GM21526 (cell line): Measurements from ENCODE around the gene LHFPL6.

ENCODE experiments used
- ATAC-seq: cut with Tn5 transposase; IDR thresholded peaks from one replicate; pipeline ENCODE4 v1.9.1; 2021; ENCODE audit warnings: moderate library complexity; ENCODE audit not compliant: unreplicated experiment, low FRiP score

Gene LHFPL6

DNA sequence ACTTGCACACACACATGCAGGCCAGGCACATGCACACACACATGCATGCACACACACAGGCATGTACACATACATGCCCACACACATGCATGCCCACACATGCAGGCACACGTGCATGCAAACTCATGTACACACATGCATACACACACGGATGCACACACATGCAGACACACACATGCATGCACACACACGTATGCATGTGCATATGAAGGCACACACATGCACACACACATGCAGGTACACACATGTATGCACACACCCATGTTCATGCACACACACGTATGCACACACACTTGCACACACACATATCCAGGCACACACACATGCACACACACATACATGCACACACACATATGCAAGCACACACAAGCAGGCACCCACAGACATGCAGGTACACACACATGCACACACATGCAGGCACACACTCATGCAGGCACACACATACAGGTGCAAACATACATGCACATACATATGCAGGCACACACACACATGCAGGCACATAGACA, 278.1 kb downstream of the LHFPL6 start:
- ATAC-seq: no peak

DNA sequence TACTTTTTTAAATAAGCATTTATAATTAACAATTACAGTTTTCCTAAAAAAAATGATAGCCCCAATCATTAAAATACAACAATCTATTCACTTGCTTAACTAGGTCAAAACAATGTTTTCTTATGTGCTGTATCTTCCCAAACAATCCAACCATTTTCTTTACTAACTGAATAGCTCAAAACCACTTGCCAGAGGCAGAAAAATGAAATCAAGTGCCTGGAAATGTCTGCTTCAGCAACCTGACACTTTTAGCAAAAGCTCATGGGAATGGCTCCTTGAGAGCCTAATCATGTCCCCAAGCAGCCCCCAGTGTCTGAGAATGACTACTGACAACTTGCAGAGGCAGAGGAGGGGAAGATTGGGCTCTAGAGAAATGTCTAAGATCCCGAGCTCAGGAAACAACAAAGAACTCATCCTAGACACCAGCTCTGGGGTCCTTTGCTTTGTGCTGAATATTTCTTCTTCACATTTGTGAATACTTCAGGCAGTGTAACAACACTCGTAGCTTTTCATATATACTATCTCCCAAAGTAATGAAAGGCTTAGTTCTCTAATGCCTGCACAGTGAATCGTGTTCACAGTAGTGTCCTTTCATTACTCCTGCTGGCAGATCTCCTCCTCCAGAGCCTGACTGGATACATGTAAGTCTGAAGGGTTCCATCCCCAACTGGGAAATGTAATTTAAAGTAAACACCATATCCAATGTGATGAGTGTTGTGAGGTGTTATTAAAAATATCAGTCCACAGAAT, 280.0 kb downstream of the LHFPL6 start:
- ATAC-seq: no peak

DNA sequence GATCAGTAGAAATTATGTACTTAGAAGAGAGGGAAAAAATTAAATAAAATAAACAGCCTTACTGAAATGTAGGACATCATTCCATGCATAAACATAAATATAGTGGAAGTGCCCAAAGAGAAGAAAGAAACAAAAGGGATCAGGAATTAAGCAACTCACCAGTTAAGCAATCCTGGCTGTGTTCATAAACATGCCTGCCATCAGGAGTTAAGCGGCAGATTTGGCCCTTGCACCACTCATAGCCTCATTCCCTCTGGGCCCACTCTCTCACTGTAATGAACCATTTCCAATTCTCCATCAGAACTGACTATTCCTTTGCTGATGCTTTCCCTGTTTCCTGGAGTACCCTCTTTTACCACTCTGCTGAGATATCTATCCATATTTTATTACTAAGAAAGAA, 281.4 kb downstream of the LHFPL6 start:
- ATAC-seq: no peak

DNA sequence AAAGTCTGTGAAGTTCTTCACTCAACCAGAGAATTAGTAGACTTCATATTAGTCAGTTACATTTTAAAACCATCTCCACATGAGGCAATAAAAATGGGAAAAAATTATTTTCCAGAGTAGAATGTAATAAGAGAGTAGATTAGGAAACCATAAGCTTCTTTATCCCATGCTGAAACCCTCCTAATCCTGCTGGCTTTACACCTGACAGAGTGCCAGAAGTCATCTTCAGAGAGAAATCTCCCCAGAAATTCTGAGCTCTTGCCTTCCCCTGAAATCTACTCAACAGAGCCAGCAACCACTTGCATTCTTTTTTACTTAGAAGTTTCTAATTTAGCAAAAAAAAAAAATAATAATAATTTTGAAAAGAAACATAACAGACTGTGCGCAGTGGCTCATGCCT, 284.8 kb downstream of the LHFPL6 start:
- no peak for ATAC-seq

DNA sequence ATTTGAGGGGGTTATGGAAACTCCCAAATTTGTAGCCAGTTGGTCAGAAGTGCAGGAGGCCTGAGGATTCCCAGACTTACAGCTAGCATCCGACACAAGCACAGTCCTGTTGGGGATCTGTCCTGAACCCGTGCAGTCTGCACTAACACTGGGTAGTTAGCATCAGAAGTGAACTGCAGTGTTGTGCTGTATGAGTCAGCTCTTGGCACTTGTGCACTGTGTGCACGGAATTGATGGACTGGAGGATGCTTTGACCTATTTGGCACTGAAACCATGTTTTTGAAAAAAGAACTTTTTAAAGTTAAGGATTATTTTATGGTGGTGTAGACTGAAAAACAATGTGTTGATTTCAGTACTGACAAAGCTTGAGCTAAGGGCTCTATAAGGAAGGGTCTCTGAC, 285.7 kb downstream of the LHFPL6 start:
- no peak for ATAC-seq

DNA sequence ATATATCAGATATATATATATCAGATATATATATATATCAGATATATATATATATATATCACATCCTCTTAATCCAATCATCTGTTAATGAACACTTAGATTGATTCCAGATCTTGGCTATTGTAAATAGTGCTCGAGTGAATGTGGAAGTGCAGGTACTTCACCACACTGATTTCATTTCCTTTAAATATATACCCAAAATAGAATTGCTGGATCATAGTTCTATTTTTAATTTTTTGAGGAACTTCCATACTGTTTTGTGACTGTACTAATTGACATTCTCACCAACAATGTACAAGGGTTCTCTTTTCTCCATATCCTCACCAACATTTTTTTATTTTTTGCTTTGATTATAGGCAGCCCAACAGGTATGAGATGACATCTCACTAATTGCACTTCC, 287.2 kb downstream of the LHFPL6 start:
- ATAC-seq: no peak

DNA sequence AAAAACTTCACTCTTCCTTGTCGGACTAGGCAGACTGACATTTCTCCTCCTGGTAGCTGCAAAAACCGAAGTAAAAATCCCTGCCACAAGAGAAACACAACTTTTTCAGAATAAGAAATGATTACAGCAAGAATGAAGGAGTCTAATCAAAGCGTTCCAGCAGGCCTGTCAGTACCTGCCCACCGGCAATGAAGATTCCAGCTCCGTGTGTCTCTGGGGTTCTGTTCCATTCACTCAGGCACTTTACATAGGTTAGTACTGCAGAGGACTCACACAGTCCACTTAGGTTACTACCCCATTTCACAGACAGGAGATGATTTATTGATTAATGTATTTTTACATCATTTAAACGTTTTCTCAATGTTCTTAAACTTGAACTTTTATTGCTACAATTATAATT, 289.3 kb downstream of the LHFPL6 start:
- no peak for ATAC-seq

DNA sequence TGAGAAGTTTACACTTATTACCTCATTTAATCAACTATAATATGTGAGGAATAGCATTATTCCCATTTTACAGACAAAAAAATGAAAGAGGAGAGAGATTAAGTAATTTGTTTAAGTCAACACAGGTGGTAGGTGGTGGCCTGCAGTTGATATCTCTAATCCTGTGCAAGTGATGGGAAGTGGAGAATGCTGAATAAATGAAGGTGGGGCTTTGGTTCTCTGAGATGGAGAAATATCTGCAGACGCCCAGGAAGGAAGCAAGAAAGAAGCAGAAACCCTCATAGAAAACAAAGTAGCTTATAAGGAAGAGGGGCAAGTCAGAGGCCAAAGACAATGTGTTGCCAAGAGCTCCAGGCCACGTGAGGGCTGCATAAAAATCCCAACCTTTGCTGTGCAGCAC, 290.4 kb downstream of the LHFPL6 start:
- ATAC-seq: no peak

DNA sequence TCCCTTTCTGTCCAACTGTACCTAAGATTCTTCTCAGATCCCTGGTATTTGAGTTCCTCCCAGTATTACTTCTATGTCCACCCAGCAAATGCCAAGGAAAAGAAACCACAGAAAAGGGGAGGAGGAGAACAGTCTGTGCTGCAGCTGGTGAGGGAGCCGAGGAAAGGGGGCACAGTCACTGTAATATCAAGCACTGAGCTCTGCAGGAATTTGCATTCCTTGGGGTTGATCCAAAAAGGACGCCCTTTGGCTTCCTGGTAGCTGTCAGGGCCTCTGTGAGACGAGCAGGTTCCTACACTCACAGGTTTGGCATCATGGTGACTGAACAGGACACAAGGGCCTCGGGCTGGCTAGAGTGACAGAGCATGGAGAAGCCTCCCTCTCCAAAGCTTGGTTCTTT, 291.4 kb downstream of the LHFPL6 start:
- no peak for ATAC-seq

DNA sequence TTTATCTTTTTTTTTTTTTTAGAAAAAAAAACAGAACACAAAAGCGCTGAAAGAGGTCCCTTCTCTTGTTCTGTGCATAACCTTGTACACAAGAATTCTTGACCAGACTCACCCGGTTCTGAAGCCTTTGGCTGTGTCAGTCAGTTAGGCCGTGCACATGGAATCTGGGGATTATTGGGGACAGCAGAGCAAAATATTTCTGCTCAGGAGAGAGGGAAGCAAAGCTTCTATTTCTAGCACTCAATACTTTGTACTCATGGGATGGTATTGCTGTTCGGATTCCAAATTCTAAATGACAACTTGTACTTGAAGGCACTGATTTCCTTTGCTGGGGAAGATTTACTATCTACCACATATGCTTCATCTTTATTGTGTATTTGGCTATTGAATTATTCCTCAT, 292.0 kb downstream of the LHFPL6 start:
- no peak for ATAC-seq

DNA sequence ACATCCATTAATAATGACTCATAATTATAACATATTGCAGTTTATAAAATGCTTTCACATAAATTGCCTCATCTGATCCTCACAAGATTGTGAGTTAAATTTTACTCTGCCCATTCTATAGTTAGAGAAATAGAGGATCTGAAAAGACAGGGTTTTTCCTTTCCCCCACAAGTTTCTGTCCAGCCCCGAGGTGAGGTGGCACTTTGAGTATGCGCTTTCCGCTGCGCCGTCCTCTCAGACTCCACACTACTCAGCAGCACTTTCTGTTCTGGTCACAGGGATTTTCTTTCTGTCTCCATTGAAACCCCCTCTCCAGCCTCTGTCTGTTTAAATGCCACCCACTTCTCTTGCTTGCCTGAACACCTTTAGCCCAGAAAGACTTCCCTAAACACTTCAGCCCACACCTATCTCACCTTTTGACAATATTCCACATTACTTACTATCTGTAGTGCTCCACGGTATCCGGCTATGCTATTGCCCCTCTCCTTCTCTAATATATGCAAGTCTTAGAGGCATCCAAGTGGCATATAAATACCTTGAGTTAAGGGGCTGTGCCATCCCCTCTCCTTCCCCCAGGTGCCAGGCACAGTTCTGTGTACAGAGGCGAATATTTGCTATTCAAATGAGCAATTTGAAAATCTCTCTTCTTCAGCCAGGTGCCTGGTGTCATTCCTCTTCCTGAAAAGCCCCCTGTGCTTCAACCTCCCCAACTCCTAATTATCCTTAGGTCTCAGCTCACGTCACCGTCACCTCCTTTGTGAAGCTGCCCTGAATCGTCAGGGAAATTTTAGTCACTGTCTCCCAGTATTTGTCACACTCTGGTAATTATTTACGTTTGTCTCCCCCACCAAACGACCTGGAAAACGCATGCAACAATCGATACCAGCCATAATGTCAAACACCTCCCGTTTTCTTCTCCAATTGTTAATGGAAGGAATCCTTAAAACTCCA, 296.1 kb downstream of the LHFPL6 start:
- ATAC-seq: peak; percentile 91

DNA sequence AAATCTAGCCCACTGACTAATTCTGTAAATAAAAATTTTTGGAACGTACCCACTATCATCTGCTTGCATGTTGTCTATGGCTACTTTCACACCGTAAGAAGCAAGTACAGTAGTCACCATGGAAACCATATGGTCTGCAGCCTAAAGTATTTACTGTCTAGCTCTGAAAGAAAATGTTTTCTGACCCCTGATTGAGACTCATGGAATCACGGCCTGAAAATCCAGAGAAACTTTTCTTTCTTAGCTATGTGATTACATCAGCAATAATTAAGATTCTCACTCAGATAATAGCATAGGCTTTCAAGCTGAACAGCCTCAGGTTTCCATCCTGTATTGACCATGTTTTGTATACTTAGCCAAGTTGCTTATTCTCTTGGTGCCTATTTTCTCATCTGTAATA, 300.2 kb downstream of the LHFPL6 start:
- no peak for ATAC-seq

DNA sequence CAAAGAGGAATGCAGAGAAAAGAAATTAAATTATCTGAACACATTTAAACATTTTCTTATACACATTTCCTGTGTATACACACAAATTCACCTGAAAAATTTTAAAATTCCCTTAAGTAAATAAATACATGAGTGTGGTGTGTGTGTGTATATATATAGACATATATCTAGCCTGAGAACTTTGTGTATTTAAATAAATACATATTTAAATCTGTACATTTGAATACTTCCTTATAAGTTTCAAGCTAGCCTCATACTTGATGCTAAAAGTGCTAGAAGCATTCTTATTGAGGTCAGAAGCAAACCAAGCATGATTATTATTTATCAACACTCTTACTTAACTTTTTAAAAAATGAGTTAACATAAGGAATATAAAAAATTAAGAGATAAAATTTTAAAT, 304.0 kb downstream of the LHFPL6 start:
- no peak for ATAC-seq

DNA sequence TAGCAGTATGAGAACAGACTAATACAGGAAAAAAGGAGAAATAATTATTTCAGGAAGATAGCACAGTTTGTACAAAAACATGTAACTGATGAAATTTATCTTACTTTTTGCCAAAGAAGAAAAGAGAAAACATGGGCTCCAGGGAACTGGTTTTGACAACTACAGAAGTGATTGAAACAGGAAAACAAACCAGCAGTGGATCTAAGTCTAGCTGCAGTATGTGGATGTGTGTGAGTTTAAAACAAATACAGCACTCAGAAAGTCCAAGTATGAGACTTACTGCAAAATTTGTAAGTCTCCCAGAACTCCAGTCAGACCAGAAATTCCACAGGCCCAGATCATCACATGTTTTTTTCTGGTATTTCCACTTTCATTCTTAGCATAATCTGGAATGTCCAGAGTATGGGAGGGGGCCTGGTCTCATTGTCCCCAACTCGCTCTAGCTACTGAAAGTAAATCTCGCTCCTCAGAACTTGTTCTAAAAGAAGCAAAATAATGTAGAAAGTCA, 305.3 kb downstream of the LHFPL6 start:
- ATAC-seq: no peak

DNA sequence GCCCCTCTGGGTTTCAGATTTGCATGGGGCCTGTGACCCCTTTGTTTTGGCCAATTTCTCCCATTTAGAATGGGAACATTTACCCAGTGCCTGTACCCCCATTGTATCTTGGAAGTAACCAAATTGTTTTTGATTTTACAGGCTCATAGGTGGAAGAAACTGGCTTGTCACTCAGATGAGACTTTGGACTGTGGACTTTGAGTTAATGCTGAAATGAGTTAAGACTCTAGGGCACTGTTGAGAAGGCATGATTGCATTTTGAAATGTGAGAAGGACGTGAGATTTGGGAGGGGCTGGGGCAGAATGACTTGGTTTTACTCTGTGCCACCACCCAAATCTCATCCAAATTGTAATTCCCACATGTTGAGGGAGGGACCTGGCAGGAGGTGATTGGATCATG, 306.0 kb downstream of the LHFPL6 start:
- ATAC-seq: no peak

DNA sequence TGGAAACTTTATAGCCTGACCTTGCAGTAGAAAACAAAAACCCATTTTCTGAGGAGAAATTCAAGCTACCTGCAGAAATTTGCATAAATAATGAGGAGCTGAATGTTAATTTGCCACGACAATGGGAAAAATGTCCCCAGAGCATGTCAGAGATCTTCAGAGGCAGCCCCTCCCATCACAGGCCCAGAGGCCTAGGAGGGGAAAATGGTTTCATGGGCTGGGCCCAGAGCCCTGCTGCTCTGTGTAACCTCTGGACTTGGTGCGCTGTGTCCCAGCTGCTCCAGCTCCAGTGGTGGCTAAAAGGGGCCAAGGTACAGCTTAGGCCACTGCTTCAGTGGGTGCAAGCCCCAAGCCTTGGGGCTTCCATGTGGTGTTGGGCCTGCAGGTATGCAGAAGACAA, 306.8 kb downstream of the LHFPL6 start:
- no peak for ATAC-seq
